Kidney (tissue), 14 donors: ENCODE measurements around the gene RILP. TPM values are rescaled to one million over a fixed set of nuclear protein-coding genes. Genes with fewer than 3 reads are reported as not detected.
"Not testable (repeated sequence)": the region's sequence is repeated elsewhere in the genome, so short reads cannot be mapped to it uniquely, and the experiment has no call there.

ENCODE experiments used
- DNase-seq, 5 donors: peaks; one replicate each; pipeline ENCODE4 v3.0.0-alpha.2; 2013 to 2020
- FAIRE-seq: peaks from 2 replicates; lab custom pipeline; 2012; peaks lifted over from hg19 to GRCh38; lab: Jason Lieb, UNC
- H3K27ac ChIP-seq, 2 donors: one replicate each; pipeline ENCODE4 v1.7.0; 2013; ENCODE audit warnings: low read depth in 2 of 2, low read length in 2 of 2, inconsistent platforms in 1 of 2
- H3K27me3 ChIP-seq: one replicate; pipeline ENCODE4 v1.7.1; 2013; ENCODE audit warnings: low read length, inconsistent platforms; ENCODE audit not compliant: control insufficient read depth, insufficient read depth
- H3K36me3 ChIP-seq, 3 donors: one replicate each; pipeline versions ENCODE4 v1.7.0 to v1.7.1; 2013; ENCODE audit warnings: low read length in 3 of 3, control low read depth in 1 of 3, inconsistent platforms in 1 of 3; ENCODE audit not compliant: insufficient read depth in 3 of 3, control insufficient read depth in 2 of 3
- H3K4me1 ChIP-seq, 3 donors: one replicate each; pipeline versions ENCODE4 v1.7.0 to v1.7.1; 2013; ENCODE audit warnings: low read length in 3 of 3, inconsistent platforms in 1 of 3, low read depth in 1 of 3; ENCODE audit not compliant: control insufficient read depth in 2 of 3, insufficient read depth in 2 of 3
- H3K4me3 ChIP-seq, 3 donors: one replicate each; pipeline versions ENCODE4 v1.7.0 to v1.8.1; 2013; ENCODE audit warnings: low read length in 3 of 3, control low read depth in 1 of 3, inconsistent platforms in 1 of 3
- H3K9ac ChIP-seq, 3 donors: one replicate each; pipeline versions ENCODE4 v1.7.0 to v1.7.1; 2013; ENCODE audit warnings: low read length in 3 of 3, control low read depth in 1 of 3, inconsistent platforms in 1 of 3
- H3K9me3 ChIP-seq, 3 donors: one replicate each; pipeline versions ENCODE4 v1.7.0 to v1.7.1; 2013; ENCODE audit warnings: low read length in 3 of 3, control low read depth in 1 of 3, inconsistent platforms in 1 of 3; ENCODE audit not compliant: control insufficient read depth in 2 of 3, insufficient read depth in 1 of 3
- intact Hi-C: fragments of 100-400 bp; cut with DNase I; formaldehyde crosslinking; loops from one replicate; pipeline ENCODE4 v1.11.1; 2022
- polyA plus RNA-seq: library from polyadenylated mRNA; stranded (reverse); fragments of 350-450 nt; fragmentation: Illumina TruSeq; extraction: RNeasy Lipid Tissue Mini Kit (QIAGEN cat#74804); gene quantifications from one replicate; pipeline ENCODE4 v1.2.3, GENCODE V29; 2014; ENCODE audit warnings: low read depth, low replicate concordance; ENCODE audit not compliant: insufficient read depth
- total RNA-seq: library from RNA; stranded (reverse); fragmentation: NEBNext Ultra II Directional; extraction: Animal tissue kit (Norgen Biotek cat#: 25700); gene quantifications from one replicate; pipeline ENCODE4 v1.2.1, GENCODE V29; 2021
- TF ChIP-seq, protein P1 (sequence below): IDR thresholded peaks from 3 replicates; pipeline ENCODE4 v1.5.1; 2012; ENCODE audit warnings: mild to moderate bottlenecking, moderate library complexity, borderline replicate concordance; ENCODE audit not compliant: insufficient read depth; ENCODE audit errors: extremely low read depth
- donor health status: control.
- donor health status: control.
- donor health status: control.
- donor health status: control.
- donor health status: control.
- donor health status: DM: yes; HTN: yes; CAD: no.
- donor health status: Normal renal cell carcinoma (clear cell type).

The RILP gene
- total and polyA plus RNA-seq, 2 donors from 2014 or later: 17.1 to 26.6 TPM

DNA sequence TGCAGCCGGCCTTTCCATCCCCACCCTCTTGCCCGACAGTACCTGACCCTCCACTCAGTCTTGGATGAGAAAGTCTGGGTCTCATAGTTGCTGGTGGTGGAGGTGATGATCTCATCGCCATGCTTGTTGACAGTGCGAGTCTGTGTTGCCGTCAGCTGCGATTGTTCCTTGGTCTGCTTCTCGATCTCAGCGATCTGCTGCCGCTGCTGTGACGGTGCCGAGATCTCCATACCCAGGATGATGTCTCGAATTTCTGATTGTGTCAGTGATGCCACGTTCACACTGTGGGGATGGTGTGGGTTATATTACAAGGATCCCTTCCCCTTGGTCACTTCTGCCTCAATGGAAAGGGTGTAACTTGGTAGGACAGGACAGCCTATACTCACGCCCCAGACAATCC lies 4.1 kb upstream of the RILP start:
- intact Hi-C loops: no loop called here
- peaks cover 41 to 72% (median 65%) of the 10 kb centered on the region in 3 donors for H3K36me3 ChIP-seq
- TF ChIP-seq, protein P1, sequence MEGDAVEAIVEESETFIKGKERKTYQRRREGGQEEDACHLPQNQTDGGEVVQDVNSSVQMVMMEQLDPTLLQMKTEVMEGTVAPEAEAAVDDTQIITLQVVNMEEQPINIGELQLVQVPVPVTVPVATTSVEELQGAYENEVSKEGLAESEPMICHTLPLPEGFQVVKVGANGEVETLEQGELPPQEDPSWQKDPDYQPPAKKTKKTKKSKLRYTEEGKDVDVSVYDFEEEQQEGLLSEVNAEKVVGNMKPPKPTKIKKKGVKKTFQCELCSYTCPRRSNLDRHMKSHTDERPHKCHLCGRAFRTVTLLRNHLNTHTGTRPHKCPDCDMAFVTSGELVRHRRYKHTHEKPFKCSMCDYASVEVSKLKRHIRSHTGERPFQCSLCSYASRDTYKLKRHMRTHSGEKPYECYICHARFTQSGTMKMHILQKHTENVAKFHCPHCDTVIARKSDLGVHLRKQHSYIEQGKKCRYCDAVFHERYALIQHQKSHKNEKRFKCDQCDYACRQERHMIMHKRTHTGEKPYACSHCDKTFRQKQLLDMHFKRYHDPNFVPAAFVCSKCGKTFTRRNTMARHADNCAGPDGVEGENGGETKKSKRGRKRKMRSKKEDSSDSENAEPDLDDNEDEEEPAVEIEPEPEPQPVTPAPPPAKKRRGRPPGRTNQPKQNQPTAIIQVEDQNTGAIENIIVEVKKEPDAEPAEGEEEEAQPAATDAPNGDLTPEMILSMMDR: no peak
- no peak overlapping the region for H3K27ac ChIP-seq
- no peaks in the 10 kb centered on the region for H3K27me3 ChIP-seq
- peaks cover 0 to 15% (median 15%) of the 10 kb centered on the region in 3 donors for H3K4me1 ChIP-seq
- no peaks in the 10 kb centered on the region for H3K9me3 ChIP-seq
- no peak overlapping the region for H3K9ac ChIP-seq
- peak in 1 of 5 donors; percentile 28 for DNase-seq
- H3K4me3 ChIP-seq: no peak overlapping the region
- no peak for FAIRE-seq

DNA sequence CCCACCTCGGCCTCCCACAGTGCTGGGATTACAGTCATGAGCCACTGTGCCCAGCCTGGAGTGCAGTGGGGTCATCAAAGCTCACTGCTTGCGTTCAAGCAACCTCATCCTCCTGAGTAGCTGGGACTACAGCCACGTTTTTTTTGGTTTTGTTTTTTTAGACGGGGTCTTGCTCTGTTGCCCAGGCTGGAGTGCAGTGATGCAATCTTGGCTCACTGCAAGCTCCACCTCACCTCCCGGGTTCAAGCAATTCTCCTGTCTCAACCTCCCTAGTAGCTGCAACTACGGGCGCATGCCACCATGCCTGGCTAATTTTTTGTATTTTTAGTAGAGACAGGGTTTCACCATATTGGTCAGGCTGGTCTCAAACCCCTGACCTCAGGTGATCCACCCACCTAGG lies 3.1 kb upstream of the RILP start:
- H3K27ac ChIP-seq, H3K9ac ChIP-seq, H3K4me3 ChIP-seq, H3K9me3 ChIP-seq, FAIRE-seq, intact Hi-C loops, H3K27me3 ChIP-seq: not testable (repeated sequence)
- Histone ChIP-seq H3K36me3 (peaks cover 33 to 62% (median 56%) of the 10 kb centered on the region in 3 donors), H3K4me1 (peaks cover 0 to 23% (median 23%) of the 10 kb centered on the region in 3 donors)
- DNase-seq: peak in 1 of 5 donors; percentile 39

DNA sequence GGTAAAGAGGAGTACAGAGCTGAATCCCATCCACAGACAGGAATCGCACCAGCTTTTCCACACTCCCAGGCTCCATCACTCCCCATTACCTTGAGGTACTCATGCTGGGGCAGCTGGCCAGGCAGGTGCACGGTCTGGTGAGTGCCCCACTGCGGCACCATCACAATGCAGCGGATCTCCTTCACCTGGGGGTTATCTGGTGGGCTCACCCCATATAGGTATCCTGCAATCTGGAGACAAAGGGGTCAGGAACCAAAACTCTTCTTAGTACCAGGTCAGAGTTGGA lies 1.8 kb upstream of the RILP start:
- peaks cover 27 to 55% (median 53%) of the 10 kb centered on the region in 3 donors for H3K36me3 ChIP-seq
- peaks cover 0 to 30% (median 23%) of the 10 kb centered on the region in 3 donors for H3K4me1 ChIP-seq
- H3K27ac ChIP-seq: no peak overlapping the region
- H3K9ac ChIP-seq: no peak overlapping the region
- no peak for FAIRE-seq
- no peaks in the 10 kb centered on the region for H3K27me3 ChIP-seq
- H3K4me3 ChIP-seq: no peak overlapping the region
- no peaks in the 10 kb centered on the region for H3K9me3 ChIP-seq
- TF ChIP-seq, protein P1: no peak
- DNase-seq: peak in 1 of 5 donors; percentile 59
- intact Hi-C loops: no loop called here

DNA sequence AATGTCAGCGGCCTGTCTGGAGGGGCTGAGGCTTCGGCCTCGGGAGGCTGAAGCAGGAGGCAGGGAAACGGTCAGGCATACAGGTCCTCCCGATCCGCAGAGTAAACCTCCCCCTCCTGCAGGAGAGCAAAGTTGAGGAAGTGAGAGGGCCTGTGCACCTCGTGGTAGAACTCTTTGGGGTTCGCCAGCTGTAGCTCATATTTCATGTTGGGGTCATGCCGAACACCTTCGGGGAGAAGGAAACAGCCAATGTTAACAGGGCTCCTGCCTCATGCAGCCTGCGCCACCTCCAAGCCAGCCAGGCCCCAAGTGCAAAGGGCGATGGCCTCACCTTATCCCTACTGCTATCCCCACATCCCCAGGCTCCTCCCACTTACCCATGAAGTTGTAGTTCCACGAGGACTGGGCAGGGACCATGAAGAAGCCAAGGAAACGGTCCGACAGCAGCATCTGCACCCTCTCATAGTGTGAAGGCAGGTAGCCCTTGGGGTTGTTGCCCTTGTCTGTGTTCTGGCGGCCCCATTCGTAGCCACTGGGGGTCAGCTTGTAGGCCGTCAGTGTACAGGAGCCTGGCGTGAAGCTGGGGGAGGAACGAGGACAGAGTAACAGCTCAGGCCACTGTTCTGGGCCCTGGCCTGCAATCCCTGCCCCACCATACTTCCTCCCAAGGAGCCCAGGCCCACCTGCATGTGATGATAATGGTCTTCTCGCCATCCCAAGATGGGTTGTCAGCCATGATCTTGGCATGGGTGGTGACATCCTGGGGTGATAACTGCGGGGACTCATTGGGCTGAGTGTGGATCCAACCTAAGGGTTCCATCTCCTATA lies 1.3 kb upstream of the RILP start:
- TF ChIP-seq, protein P1: no peak
- Histone ChIP-seq H3K27me3 (no peaks in the 10 kb centered on the region), H3K4me1 (peaks cover 0 to 35% (median 23%) of the 10 kb centered on the region in 3 donors), H3K27ac (peak overlapping the region; percentile 2 to 92), H3K36me3 (peaks cover 25 to 52% (median 47%) of the 10 kb centered on the region in 3 donors), H3K4me3 (no peak overlapping the region), H3K9ac (no peak overlapping the region), H3K9me3 (no peaks in the 10 kb centered on the region)
- intact Hi-C loops: no loop called here
- no peak for FAIRE-seq
- peak in 2 of 5 donors; percentile 56 to 64 for DNase-seq
